Endothelial cell of umbilical vein (primary cell): ENCODE data around the gene MBD3. TPM values are rescaled to one million over a fixed set of nuclear protein-coding genes. Genes with fewer than 3 reads are reported as not detected.

Source experiments
- BruUV-seq: library from RNA; stranded (reverse); fragments of 400-500 nt; replicated peaks from 2 replicates; lab custom pipeline; 2021; lab: Mats Ljungman, UMichigan
- CTCF ChIA-PET: fragments of 300-600, 350-600 bp; sonication (Branson Sonifier 250); formaldehyde crosslinking; loops from one replicate; lab custom pipeline; 2021; ENCODE audit warnings: antibody characterized with exemption, inconsistent platforms; lab: Charles Lee
- POLR2A ChIA-PET: fragments of 300-600, 350-600 bp; sonication (Branson Sonifier 250); formaldehyde crosslinking; loops from one replicate; lab custom pipeline; 2021; ENCODE audit warnings: antibody characterized with exemption, inconsistent platforms; lab: Charles Lee
- DNase-seq: peaks from one replicate; pipeline ENCODE4 v3.0.0-alpha.2; 2011; ENCODE audit warnings: low read depth, low spot score
- FAIRE-seq: peaks from 2 replicates; lab custom pipeline; 2011; peaks lifted over from hg19 to GRCh38; lab: Jason Lieb, UNC
- H2AFZ ChIP-seq: 2 replicates; pipeline ENCODE4 v1.6.0; 2012; ENCODE audit warnings: low read depth, low read length, control low read depth, inconsistent platforms
- H3K27ac ChIP-seq: 2 replicates; pipeline ENCODE4 v1.5.1; 2011; ENCODE audit warnings: low read depth, mild to moderate bottlenecking, control low read depth, low read length, moderate library complexity; ENCODE audit not compliant: insufficient read depth
- H3K27me3 ChIP-seq, 2 experiments: 2 replicates each; pipeline versions ENCODE4 v1.6.0 to v1.6.1; 2011; ENCODE audit warnings: low read length in 2 of 2, mixed read lengths in 1 of 2; ENCODE audit not compliant: control insufficient read depth in 2 of 2, insufficient read depth in 2 of 2
- H3K36me3 ChIP-seq, 2 experiments: 2 replicates in 1 of 2; 3 replicates in 1 of 2; pipeline ENCODE4 v1.5.1; 2011; ENCODE audit warnings: low read length in 2 of 2, mild to moderate bottlenecking in 1 of 2, moderate library complexity in 1 of 2; ENCODE audit not compliant: control insufficient read depth in 2 of 2, insufficient read depth in 2 of 2; ENCODE audit errors: extremely low read depth in 1 of 2
- H3K4me1 ChIP-seq: 3 replicates; pipeline ENCODE4 v1.5.1; 2011; ENCODE audit warnings: mild to moderate bottlenecking, low read length; ENCODE audit not compliant: control insufficient read depth, insufficient read depth; ENCODE audit errors: extremely low read depth
- H3K4me2 ChIP-seq: 2 replicates; pipeline ENCODE4 v1.6.1; 2011; ENCODE audit warnings: low read length, control low read depth, mixed read lengths; ENCODE audit not compliant: insufficient read depth
- H3K4me3 ChIP-seq, 3 experiments: fragments of 200-600 bp in 1 of 3; sonication (generic), shearing (Covaris generic) in 1 of 3; replicated peaks in 1 of 3; 2 replicates each; pipeline ENCODE4 v1.5.1; 2011 to 2016; ENCODE audit warnings: control low read depth in 3 of 3, low read length in 3 of 3, mild to moderate bottlenecking in 2 of 3, inconsistent platforms in 1 of 3, low read depth in 1 of 3, moderate library complexity in 1 of 3; ENCODE audit not compliant: insufficient read depth in 1 of 3
- H3K79me2 ChIP-seq: 2 replicates; pipeline ENCODE4 v1.6.0; 2012; ENCODE audit warnings: low read length, inconsistent platforms; ENCODE audit not compliant: control insufficient read depth, insufficient read depth
- H3K9ac ChIP-seq: replicated peaks from 2 replicates; pipeline ENCODE3; 2011; ENCODE audit warnings: low read length, control low read depth; ENCODE audit not compliant: insufficient read depth; ENCODE audit errors: extremely low read depth
- H3K9me1 ChIP-seq: replicated peaks from 3 replicates; pipeline ENCODE4 v1.6.0; 2011; ENCODE audit warnings: mild to moderate bottlenecking, low read length; ENCODE audit not compliant: control insufficient read depth, insufficient read depth; ENCODE audit errors: extremely low read depth
- H3K9me3 ChIP-seq: replicated peaks from 2 replicates; pipeline ENCODE4 v1.5.1; 2012; ENCODE audit warnings: low read length, inconsistent platforms; ENCODE audit not compliant: control insufficient read depth, insufficient read depth
- H4K20me1 ChIP-seq: replicated peaks from 2 replicates; pipeline ENCODE3; 2011; ENCODE audit warnings: mild to moderate bottlenecking, low read length; ENCODE audit not compliant: control insufficient read depth, insufficient read depth; ENCODE audit errors: extremely low read depth
- EZH2 ChIP-seq: IDR thresholded peaks from 2 replicates; pipeline ENCODE4 v1.6.1; 2012; ENCODE audit warnings: borderline replicate concordance, low read depth, mild to moderate bottlenecking, moderate library complexity, low read length, inconsistent platforms; ENCODE audit not compliant: severe bottlenecking
- FOS ChIP-seq: IDR thresholded peaks from 2 replicates; pipeline ENCODE4 v1.6.1; 2011; ENCODE audit warnings: mild to moderate bottlenecking, low read length, moderate library complexity, borderline replicate concordance; ENCODE audit not compliant: insufficient read depth
- GATA2 ChIP-seq: IDR thresholded peaks from 2 replicates; pipeline ENCODE4 v1.7.0; 2011; ENCODE audit warnings: low read depth, mild to moderate bottlenecking, moderate library complexity, mixed read lengths, low read length; ENCODE audit not compliant: insufficient read length, insufficient read depth
- JUN ChIP-seq: IDR thresholded peaks from 2 replicates; pipeline ENCODE4 v1.6.1; 2011; ENCODE audit warnings: borderline replicate concordance, low read depth; ENCODE audit not compliant: insufficient read length, insufficient read depth
- POLR2A ChIP-seq: IDR thresholded peaks from 2 replicates; pipeline ENCODE4 v1.6.1; 2012; ENCODE audit warnings: low read depth, mild to moderate bottlenecking, control low read depth, low read length
- POLR2AphosphoS5 ChIP-seq: IDR thresholded peaks from 2 replicates; pipeline ENCODE4 v1.6.1; 2012; ENCODE audit warnings: low read depth, mild to moderate bottlenecking, control low read depth, low read length, moderate library complexity; ENCODE audit not compliant: insufficient read depth
- dilution Hi-C: fragments of 300-500 bp; cut with MboI; formaldehyde crosslinking; loops from one replicate; pipeline ENCODE4 v1.15.0; 2019; ENCODE audit warnings: low sequenced_read_pairs; ENCODE audit not compliant: extremely low pct_ligation_motif_present
- intact Hi-C: fragments of 100-400 bp; cut with micrococcal nuclease; formaldehyde crosslinking; loops from one replicate; pipeline ENCODE4 v1.10.0; 2022
- polyA plus RNA-seq, 4 experiments: library from polyadenylated mRNA; depleted of rRNA in 3 of 4; stranded (reverse) in 3 of 4; unstranded in 1 of 4; fragments of >200 nt; gene quantifications; 2 replicates each; pipeline versions ENCODE4 v1.2.1 to v1.2.3, GENCODE V29; 2011 to 2012; ENCODE audit warnings: missing spikeins in 1 of 4
- total RNA-seq: library from RNA; stranded (reverse); gene quantifications from 2 replicates; pipeline ENCODE4 v1.2.3, GENCODE V29; 2021
- TF ChIP-seq, protein P1 (sequence below), 2 donors: IDR thresholded peaks; 1 replicate in 1 of 2; 2 replicates in 1 of 2; pipeline ENCODE4 v1.5.1; 2011; ENCODE audit warnings: low read length in 2 of 2, mild to moderate bottlenecking in 2 of 2, moderate library complexity in 2 of 2, control low read depth in 1 of 2, inconsistent platforms in 1 of 2, low read depth in 1 of 2; ENCODE audit not compliant: insufficient read depth in 1 of 2; ENCODE audit errors: extremely low read depth in 1 of 2
- TF ChIP-seq, protein P2 (sequence below): IDR thresholded peaks from 2 replicates; pipeline ENCODE4 v1.6.1; 2011; ENCODE audit not compliant: insufficient read depth, insufficient read length

Gene MBD3
- total and polyA plus RNA-seq, 2 donors (not counting 3 experiments of a cell fraction or from before 2014, with no cell fraction given): 96.8 to 120 TPM

GRCh38 chr19:1621021-1621420 lies 28.4 kb upstream of the MBD3 start:
- peaks cover 23 to 50% of the 10 kb centered on the region in 2 experiments for H3K36me3 ChIP-seq
- no peaks in the 10 kb centered on the region for H4K20me1 ChIP-seq

More at GRCh38 chr19:1621021-1621420, 28.4 kb upstream of the MBD3 start:
- no peaks in the 10 kb centered on the region for H3K4me1 ChIP-seq
- no peaks in the 10 kb centered on the region for H3K27me3 ChIP-seq
- DNase-seq (no peak), FAIRE-seq (no peak)
- H3K9ac ChIP-seq: no peak overlapping the region
- dilution Hi-C loops (no loop called here), intact Hi-C loops (loop anchor here (5.0 kb wide), 1 partner anchor 146 kb away; no protein-coding TSS in a partner anchor)
- POLR2A ChIA-PET: no interaction called here
- H2AFZ ChIP-seq: no peak overlapping the region
- H3K4me2 ChIP-seq: no peak overlapping the region
- CTCF ChIA-PET: no interaction called here
- no TSS peak for BruUV-seq
- H3K27ac ChIP-seq: no peak overlapping the region
- H3K9me3 ChIP-seq: no peaks in the 10 kb centered on the region
- H3K4me3 ChIP-seq: no peak overlapping the region
- TF ChIP-seq, protein P1, sequence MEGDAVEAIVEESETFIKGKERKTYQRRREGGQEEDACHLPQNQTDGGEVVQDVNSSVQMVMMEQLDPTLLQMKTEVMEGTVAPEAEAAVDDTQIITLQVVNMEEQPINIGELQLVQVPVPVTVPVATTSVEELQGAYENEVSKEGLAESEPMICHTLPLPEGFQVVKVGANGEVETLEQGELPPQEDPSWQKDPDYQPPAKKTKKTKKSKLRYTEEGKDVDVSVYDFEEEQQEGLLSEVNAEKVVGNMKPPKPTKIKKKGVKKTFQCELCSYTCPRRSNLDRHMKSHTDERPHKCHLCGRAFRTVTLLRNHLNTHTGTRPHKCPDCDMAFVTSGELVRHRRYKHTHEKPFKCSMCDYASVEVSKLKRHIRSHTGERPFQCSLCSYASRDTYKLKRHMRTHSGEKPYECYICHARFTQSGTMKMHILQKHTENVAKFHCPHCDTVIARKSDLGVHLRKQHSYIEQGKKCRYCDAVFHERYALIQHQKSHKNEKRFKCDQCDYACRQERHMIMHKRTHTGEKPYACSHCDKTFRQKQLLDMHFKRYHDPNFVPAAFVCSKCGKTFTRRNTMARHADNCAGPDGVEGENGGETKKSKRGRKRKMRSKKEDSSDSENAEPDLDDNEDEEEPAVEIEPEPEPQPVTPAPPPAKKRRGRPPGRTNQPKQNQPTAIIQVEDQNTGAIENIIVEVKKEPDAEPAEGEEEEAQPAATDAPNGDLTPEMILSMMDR (IDR thresholded peaks at IDR 0.05; ENCODE audit: extremely low read depth in 1 of 2, insufficient read depth in 1 of 2, low read depth in 1 of 2, low read length in 2 of 2): no peak
- TF ChIP-seq JUN (no peak), GATA2 (no peak), POLR2AphosphoS5 (no peak), EZH2 (no peak), POLR2A (no peak), FOS (no peak)
- TF ChIP-seq, protein P2, sequence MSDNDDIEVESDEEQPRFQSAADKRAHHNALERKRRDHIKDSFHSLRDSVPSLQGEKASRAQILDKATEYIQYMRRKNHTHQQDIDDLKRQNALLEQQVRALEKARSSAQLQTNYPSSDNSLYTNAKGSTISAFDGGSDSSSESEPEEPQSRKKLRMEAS: no peak
- H3K9me1 ChIP-seq: no peaks in the 10 kb centered on the region
- peaks cover 2% of the 10 kb centered on the region for H3K79me2 ChIP-seq
